GM19438 (cell line): ENCODE data around the gene OLFM1.
"Not testable (repeated sequence)": the region's sequence is repeated elsewhere in the genome, so short reads cannot be mapped to it uniquely, and the experiment has no call there.

Source experiments
- ATAC-seq: cut with Tn5 transposase; IDR thresholded peaks from one replicate; pipeline ENCODE4 v1.9.1; 2021; ENCODE audit warnings: low read depth; ENCODE audit not compliant: unreplicated experiment

The OLFM1 gene

DNA sequence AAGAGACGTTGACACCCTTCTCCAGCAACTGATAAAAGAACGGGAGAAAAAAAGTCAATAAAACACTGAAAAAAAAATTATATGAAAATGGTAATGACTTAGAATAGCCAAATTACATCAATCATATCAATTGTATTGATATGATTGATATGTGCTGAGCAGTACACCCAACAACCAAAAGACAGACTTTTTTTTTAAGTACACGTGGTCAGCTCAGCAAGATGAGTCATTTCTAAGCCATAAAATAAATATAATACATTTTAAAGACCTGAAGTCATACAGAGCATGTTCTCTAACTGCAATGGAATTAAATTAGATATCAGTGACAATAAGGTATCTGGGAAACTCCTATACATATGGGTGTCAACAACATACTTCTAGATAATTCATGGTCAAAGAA lies 30.9 kb upstream of the OLFM1 start:
- ATAC-seq = no peak

DNA sequence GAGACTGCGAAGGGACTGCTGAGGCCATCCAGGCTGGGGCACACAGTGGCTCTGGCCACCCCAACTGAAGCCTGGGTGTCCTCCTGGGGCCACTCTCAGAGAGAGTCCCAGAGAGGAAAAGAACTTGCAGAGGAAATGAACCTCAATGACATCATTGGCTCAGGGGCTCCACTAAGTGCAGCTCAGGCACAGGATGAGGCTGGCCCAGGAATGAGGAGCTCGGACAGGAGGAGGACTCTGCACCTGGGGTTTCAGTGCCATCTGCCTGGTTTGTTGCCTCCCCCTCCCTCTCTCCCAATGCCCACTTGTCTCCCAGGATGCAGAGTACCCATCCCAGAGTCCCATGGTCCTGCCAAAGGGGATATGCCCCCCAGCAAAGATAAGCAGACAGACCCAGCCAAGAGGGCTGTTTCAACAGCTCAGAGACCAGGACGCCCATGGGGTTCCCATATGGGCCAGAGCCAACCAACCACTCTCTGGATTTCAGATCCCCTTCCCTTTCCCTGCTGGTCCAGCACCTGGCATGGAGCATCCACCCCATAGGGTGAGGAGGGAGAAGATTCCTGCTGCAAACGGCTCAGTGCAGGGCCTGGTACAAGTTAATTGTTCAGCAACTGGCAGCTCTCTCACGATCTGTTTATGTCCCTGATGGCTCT lies 26.9 kb upstream of the OLFM1 start:
- ATAC-seq = no peak

GRCh38 chr9:135061441-135061840 lies 26.0 kb upstream of the OLFM1 start:
- ATAC-seq = no peak

DNA sequence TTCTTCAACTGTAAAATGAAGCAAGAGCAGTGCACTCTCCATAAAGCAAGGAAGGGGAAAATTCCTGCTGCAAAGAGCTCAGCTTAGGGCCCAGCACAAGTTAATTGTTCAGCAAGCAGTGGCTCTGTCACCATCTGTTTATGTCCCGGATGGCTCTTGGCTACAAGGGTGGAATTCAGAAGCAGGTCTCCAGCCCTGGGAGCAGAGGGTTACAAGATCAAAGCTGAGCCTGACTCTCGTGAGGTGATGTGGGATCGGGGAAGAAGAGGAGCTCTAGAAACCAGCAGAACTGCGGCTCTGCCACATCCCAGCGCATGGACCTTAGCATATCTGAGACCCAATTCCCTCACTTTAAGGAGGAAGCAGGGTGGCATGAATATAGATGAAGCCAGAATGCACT lies 25.2 kb upstream of the OLFM1 start:
- no peak for ATAC-seq

- not testable (repeated sequence) for ATAC-seq
Observed at GRCh38 chr9:135063466-135063865, 24.0 kb upstream of the OLFM1 start.

- not testable (repeated sequence) for ATAC-seq
Observed at GRCh38 chr9:135063888-135064287, 23.6 kb upstream of the OLFM1 start.

DNA sequence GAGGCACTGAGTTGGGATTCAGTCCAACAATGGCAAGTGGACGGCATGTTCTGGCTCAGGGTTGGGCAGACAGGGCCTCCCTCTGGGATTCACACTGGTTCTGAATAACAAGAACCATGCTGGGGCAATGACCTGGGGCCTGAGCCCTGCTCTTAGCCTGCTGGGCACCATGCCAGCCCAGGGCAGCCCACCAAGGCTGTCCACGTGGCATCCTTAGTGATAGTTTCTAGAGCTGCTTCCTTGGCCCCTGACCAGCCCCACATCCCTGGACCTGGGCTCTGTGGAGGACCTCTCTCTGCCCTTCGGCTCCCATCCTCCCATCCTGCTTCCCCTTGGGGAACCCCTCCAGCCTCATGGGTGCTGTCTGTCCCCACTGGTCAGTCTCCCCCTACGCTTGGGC lies 22.3 kb upstream of the OLFM1 start:
- no peak for ATAC-seq

GRCh38 chr9:135065804-135066203 lies 21.7 kb upstream of the OLFM1 start:
- ATAC-seq = no peak

DNA sequence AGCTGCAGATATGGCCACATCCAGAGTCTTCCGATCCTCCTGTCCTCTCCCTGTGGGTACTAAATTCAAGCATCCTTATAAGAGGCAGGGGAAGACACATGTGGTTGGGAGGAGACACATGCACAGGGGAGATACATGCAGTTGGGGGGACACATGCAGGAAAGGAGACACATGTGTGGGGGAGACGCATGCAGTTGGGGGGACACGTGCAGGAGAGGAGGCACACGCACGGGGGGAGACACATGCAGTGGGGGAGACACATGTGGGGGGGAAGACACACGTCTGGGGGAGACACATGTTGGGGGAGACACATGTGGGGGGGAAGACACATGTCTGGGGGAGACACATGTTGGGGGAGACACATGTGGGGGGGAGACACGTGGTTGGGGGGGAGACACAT lies 21.2 kb upstream of the OLFM1 start:
- ATAC-seq = no peak

- ATAC-seq = no peak
Observed at GRCh38 chr9:135067096-135067710, 20.3 kb upstream of the OLFM1 start.

- no peak for ATAC-seq
Observed at GRCh38 chr9:135068776-135069415, 18.6 kb upstream of the OLFM1 start.

DNA sequence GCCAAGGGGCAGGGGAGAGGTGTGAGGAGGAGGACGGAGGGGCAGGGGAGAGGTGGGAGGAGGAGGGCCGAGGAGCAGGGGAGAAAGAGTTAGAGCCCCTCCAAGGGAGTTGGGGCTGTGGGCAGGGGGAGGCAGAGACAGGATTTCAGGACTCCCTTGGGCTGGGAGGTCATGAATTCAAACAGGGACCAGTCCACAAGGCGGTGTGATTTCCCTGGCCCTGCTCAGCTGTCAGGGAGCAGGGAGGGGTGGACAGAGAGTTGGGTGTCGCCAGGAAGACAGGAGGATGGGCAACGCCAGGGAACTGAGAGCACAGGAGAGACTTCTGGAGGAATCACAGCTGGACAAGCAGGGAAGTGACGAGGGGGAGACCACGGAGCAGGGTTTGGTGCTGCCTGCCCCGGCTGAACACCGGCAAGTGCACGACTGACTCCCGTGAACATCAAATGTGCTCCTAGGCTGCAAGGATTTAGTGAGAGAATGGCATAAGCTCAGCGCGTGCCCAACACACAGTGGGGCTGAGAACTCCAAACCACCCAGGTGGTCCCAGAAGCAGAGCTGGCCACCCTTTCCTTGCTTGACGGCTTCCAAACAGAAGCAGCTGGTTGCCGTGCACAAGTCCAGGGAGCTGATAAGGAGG lies 17.8 kb upstream of the OLFM1 start:
- ATAC-seq = no peak

GRCh38 chr9:135070198-135070951 lies 17.1 kb upstream of the OLFM1 start:
- no peak for ATAC-seq

DNA sequence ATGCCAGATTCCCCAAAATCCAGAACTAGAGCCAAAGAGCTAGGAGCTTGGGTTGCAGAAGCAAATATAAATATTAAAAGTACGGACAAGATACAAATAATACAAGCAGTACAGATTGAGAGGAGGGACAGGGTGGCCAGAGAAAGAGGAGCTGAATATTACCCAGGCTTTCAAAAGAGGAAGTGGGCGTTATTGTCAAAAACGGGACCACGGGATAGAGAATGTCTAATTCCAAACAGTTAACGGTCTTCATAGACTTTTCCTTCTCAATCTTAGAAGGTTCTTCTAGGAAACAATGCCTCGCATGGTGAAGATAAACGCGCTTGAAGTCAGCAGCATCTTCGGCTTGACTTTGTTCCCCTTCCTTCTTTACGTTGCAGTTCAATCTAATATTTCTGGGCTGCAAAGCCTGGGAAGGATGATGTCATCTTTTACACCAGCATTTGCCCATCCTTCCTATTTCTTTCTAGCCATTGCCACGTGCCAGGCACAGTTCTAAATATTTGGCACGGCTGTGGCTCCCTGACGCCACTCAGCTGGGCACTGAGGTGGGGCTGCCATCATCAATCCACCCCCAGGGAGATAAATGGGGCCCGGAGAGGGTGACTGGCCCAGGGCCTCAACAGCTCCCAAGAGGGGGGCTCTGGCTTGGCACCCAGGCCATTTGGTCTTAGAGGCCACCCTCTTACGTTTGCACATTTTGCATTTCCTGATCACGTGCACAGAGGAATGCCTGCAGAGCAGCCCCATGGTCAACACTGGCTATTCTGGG lies 16.3 kb upstream of the OLFM1 start:
- ATAC-seq = no peak

DNA sequence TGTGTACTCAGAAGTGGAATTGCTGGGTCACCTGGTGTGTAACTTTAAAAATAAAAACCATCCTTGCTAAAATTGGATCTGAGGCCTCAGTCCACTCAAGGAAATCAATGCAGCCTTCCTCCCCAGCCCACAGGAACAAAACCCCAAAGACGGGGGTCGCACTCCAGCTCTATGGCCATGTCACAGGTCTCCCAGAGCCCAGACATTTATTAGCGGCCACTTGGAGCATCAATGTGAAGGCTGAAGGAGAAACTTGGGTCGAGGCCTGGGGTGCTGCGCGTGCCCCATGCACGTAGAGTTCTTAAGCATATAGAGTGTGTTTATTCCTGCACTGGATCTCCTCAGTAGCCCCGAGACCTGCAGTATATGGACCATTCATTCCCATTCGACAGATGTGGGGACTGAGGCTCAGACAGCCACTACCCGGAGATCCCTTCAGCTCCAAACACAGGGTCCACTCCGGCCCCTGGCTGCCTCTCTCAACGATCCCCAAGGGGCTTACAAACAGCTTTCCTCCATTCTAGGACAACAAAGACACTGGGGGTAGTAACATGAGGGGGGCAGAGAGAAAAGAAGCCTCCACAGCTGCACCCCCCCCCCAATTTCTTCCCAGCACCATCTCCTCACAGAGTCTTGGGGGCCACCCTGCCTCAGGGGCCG lies 14.3 kb upstream of the OLFM1 start:
- no peak for ATAC-seq

DNA sequence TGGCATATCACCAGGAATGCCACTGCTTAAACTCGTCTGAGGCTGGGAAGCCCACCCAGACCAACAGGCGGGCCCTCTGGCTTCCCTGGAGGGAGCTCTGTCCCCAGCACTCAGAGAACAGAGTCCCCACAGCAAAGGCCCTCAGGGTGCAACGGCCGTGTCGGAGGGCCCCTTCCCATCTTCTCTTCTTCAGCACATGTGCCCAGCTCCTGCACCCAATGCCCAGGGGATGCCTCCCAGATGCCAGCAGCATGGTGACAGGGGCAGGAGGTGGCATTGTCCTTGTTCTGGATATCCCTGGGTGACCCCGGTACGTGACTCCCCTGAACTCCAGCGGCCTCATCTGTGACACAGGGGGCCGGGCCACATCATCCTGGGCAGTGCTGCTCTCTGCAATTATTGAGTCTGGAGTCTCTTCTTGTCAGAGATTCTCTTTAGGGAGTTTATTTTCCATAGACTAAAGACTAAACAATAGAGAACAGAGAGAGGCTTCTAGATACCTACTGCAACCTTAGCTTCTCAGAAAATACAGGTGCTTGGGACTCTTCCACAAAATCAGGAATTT lies 13.6 kb upstream of the OLFM1 start:
- ATAC-seq = no peak

GRCh38 chr9:135074354-135075233 lies 12.9 kb upstream of the OLFM1 start:
- no peak for ATAC-seq
